HuH-7.5 (cell line): ENCODE results near the gene AKAP6.
"Not testable (repeated sequence)": the region's sequence is repeated elsewhere in the genome, so short reads cannot be mapped to it uniquely, and the experiment has no call there.

Experiments
- DNase-seq: peaks from one replicate; pipeline ENCODE4 v3.0.0; 2011; ENCODE audit warnings: low spot score

Gene AKAP6

DNA sequence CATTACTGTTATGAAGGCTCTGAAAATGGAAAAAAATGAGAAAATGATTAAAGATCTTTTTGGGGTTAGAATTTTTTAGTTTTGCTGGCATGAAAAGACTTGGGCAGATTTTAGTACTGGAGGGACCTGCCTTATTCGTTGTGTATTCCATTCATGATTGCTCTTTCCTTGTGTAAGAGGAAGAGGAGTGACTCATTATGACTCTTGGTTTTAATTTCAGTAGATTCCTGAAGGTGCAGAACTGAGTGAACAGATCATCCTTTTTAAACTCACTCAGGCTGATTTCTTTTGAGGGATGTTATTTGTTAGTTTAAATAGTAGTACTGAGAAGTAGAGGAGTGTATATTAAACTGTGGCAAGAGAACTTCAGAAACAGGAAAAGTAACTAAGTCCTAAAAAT, 41.6 kb downstream of the AKAP6 start:
- no peak for DNase-seq

DNA sequence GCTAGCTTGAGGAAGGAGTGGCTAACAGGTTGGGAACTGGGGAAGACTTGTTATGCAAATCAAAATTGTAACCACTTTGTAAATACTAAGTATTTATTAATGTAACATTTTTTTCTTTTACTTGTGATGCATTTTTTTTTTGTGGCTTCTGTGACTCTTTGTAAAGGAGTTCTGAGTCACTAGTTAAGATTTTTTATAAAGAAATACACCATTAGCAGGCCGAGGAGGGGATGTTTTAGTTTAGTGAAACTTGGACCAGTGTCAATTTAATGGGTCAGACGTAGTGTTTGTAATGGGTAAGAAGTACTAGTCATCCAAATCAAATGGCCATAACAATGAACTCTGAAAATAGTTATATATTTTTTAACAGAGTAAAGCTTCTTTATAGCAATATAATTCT, 43.1 kb downstream of the AKAP6 start:
- DNase-seq = no peak

DNA sequence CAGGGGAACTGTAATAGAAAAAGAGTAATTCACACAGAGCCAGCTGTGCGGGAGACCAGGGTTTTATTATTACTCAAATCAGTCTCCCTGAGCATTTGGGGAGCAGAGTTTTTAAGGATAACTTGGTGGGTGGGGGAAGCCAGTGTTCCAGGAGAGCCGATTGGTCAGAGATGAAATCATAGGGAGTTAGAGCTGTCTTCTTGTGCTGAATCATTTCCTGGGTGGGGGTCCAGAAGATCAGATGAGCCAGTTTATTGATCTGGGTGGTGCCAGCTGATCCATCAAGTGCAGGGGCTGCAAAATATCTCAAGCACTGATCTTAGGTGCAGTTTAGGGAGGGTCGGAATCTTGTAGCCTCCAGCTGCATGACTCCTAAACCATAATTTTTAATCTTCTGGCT, 44.1 kb downstream of the AKAP6 start:
- not testable (repeated sequence) for DNase-seq

DNA sequence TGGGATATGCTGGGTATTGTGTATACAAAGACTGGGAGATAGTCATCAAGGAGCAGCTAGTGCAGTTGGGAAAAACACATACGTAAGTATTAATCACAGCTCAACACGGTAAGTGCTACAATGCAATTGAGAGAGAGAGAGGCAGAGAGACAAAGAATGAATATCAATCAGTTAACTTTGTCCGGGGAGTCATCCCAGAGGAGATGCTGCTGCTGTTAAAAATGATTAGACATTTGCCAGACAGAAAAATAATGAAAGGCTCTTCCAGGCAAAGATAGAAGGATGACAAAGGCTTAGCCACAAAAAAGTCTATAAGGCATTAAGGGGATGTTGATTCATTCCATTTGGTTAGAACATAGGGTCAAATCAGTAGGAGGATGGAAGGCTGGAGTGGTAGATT, 45.1 kb downstream of the AKAP6 start:
- no peak for DNase-seq

DNA sequence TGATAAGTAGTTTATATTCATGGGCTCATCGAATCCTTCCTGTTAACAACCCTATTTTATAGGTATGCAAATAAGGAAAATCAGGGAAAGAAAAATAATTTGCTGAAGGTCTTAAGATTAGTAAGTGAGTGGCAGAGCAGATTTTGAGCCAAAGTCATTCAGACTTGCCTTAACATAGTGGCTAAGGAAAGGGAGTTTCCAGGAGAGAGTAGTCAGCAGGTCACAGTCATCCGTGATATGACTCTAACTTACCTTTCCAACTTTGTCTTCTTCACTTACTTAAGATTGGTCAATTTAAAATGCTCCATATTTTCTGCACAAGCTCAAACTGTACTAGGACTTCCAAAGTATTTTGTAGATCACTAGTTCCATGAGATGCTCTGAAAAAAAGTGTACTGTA, 46.6 kb downstream of the AKAP6 start:
- DNase-seq = no peak

DNA sequence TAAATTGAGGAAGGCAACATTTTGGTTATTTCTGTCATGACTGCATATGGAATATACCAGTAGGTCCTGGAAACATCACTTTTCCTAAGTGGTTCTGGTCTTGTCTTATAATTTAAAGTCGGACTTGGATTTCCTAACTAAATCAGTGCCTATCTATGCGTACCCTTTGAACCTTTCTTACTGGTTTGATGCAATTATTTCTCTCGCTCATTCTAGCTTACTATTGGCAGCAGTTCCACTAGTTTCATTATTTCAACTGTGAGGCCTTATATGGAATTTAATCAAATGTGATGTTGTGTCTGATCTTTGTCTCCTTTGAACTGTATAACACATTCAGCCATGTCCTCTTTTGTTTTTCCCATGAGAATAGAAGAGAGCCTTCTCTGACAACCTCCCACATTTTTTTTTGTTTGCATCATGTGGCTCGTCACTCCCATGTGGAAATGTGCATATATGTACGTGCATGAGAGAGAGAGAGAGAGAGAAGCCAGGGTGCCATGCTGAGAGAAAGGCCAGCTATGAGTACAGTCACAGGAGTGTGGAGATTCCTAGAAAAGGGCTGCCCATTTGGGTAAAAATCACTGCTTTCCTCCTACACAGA, 48.0 kb downstream of the AKAP6 start:
- no peak for DNase-seq

DNA sequence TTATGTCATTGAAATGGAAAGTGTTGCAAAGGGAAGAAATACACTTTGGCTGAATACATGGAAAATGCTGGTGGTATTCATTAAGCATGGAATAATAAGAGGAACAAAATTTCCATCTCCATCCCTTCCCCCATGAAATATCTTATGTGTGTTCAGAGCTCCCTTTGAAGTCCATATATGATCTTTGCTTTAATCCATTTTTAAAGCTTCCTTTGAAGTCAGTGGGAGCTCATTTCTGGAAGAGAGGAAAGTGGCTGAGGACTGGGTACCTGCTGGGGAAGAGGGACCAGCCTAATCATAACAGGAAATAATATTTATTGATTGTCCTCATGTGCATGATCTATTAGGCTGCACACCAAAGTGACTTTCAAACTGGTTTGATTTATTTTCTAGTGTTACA, 49.2 kb downstream of the AKAP6 start:
- no peak for DNase-seq

DNA sequence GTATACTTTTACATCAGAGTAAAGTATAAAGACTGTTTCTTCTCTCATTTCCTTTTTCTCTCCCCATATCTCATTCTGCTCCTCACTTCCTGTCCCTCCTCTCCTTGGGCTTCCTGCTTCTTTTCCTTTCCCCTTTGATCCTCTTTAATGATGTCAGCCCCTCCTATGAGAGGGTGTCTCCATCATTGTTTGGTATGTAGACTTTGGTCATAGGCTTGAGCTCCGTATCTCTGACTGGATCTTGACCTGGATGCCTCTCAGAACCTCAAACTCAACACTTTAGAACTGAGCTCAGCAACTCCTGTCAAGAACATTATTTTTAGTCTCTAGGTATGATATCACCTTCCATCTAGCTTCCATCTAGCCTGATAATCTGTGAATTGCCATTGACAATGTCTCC, 50.3 kb downstream of the AKAP6 start:
- DNase-seq = no peak

DNA sequence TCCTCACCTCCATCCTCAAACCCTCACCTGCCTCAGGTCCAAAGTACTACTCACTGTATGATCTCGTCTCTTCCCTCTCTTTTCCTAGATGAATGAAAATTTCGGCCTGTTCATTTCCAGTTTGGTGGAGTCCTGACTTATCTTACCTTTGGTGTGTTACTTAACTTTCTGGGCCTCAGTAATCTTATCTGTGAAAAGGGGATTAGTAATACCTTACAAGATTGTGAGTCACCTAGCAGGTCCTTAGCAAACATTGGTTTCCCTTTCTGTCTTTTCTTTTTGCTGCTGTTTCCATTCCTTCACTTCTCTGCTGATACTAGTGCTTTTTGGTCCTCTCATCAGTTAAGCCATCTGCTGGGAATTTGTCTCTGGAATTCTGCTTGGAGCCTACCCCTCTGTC, 52.8 kb downstream of the AKAP6 start:
- no peak for DNase-seq

DNA sequence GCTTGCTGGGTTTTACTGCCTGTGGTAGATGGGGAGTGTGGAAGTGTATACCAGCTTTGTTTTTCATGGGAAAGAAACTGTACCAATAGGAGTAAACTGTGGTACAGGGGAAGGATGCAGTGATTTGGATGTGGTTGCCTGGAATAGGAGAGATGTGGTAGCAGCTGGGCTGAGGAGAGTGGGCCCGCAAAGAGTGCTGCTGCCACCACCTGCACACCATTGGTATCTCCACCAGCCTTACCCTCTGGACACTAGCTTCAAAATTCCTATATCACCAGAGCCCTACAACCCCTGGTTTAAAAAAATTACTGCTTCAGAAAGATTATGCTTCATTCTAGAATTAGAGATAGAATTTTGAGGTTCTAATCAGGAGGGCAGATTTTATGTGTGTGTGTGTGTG, 53.6 kb downstream of the AKAP6 start:
- no peak for DNase-seq

DNA sequence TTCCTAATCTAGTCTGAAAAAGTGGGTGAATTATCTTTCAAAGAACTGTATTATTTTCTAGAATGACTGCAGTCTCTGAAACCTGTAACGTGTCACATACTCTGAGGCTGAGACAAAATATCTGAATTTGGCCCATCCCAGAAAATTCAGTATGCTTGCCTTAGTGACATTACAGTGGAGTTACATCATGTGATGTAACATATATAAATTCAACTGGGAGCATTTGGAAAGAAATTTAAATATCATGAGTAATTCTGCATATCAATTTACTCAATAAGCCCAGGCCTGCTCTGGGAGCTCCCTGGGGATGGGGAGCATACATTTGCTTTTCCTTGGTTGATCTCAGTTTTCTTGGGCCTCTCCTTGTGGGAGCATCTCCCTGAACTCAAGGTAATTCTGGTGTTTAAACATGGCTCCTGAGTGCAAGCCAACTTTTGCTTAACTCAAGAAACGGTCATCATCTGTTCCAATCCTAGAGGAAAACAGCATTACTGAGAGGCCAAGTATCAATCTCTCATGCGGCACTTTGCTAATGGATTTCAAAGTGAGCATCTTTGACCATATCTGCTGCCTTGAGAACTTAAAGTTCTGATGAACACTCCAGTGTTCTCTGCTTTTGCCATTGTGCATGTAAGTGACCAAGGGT, 54.4 kb downstream of the AKAP6 start:
- no peak for DNase-seq

DNA sequence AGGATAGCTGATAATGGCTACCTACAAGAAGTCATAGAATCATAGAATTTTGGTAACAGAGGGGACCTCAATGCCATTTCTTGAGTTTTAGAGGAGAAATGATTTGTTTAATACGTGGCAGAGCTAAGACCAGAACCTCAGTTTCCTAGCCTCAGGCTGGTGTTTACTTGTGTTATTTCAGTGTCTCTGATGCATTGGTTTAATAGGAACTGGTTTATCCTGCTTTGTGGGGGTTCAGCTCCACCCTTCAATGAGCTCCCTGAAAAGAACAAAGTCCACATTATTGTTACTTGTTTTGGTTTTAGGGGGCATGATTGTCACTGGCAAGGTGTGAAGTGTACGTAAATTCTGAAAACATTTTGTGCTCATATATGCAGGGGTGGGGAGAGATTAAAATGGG, 55.4 kb downstream of the AKAP6 start:
- DNase-seq = no peak

DNA sequence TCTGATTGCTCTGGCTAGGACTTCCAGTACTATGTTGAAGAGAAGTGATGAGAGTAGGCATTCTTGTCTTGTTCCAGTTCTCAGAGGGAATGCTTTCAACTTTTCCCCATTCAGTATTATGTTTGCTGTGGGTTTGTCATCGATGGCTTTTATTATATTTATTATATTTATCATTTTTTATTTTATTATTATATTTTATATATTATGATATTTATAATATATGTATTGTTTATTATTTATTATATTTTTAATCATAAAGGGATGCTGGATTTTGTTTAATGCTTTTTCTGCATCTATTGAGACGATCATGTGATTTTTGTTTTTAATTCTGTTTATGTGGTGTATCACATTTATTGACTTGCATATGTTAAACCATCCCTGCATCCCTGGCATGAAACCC, 58.2 kb downstream of the AKAP6 start:
- not testable (repeated sequence) for DNase-seq

DNA sequence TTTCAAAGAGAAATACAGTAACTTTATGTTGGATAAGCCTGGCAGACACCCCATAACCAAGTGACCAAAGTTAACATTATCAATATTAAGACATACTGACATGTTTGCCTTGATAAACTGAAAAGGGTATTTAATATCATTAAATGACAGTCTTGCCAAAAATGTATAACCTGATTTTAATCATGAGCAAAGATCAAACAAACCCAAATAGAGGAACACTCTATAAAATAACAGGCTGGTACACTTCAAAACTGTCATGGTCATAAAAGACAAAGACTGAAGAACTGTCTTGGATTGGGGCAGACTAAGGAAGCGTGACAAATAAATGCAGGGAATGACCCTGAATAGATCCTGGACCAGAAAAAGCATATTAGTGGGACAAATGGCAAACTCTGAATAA, 64.0 kb downstream of the AKAP6 start:
- DNase-seq = no peak

DNA sequence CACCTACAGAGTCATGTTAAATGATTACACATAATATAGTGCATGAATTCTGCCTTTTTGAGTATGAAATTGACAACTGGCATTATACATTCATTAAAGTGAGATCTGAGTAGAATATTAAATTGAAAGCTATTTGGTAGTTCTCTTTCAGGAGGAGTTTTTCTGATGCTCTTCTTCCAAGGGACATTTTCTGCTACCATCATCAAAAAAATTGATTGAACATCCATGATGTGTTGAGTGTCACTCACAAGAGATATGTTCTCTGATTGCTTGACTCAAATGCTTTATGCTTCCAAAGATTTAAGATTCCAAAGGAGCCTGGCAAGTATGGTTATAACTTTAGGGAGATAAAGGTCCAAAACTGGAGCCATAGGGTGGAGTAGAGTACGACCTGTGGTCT, 64.9 kb downstream of the AKAP6 start:
- DNase-seq = no peak

DNA sequence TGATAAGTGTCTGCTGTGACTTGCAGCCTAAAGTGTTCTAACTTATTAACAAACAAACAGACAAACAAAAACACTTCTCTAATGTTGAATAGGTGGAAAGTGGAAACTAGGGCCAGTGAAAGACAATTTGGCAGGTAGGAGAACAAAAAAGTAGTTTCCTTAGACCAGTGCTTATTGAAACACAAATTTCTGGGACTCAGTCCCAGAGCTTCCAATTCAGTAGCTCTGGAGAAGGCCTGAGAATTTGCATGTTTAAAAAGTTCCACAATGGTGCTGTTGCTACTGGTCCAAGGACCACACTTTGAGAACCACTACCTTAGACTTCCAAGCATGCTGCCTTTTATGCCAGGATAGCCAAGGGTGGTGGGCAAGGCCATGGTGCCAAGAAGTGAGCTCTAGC, 67.8 kb downstream of the AKAP6 start:
- no peak for DNase-seq

DNA sequence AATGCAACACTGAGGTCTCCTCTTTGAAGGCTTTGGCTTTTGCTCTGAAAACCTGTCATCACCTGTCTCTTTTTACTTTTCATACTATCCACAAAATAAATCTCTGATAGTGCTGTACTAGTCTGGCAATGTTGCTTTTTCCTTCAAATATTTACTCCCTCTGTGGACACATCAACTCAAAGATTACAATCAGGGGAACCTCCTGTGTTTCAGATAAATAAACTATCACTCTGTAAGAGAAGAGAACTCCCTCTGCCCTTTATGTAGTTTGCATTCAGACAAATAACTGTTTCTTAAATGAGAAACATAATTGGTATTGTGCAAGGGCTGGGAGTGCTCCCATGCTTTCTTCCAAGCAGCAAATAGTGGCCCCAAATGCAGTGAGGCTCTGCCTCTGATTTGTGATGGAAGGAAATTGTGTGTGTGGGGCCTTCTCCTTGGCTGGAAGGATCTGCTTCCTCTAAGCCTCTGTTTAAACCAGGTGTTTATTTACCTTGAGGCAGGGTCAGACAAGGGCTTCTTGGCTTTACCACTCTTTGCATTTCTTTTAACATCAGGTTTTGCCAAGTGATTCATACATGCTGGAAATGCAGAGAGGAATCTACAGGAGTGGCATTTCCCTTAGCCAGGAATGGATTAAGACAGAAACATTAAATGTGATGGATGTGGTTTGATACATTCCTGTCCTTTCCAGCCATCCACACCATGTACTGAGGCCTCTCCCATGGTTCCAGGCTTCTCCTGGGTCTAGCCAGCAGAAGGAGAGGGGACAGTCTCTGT, 69.0 kb downstream of the AKAP6 start:
- DNase-seq = no peak

DNA sequence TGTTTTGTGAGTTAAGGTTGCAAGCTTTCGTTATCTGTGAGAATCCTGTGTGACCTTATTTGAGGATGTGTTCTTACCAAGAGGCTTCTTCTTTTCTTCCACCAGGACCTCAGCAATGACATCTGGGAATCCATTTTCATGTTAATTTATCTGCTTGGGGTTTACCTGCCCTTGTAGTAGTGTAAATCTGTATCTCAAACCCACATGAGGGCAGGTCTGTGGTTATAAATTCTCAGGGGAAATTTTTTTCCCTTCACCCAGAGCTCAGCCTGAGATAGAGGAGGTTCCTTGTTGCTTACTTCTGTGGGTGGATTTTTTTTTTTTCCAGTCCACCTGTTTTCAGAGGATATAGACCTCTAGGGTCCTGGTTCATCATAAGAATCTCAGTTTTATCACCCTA, 70.8 kb downstream of the AKAP6 start:
- no peak for DNase-seq

DNA sequence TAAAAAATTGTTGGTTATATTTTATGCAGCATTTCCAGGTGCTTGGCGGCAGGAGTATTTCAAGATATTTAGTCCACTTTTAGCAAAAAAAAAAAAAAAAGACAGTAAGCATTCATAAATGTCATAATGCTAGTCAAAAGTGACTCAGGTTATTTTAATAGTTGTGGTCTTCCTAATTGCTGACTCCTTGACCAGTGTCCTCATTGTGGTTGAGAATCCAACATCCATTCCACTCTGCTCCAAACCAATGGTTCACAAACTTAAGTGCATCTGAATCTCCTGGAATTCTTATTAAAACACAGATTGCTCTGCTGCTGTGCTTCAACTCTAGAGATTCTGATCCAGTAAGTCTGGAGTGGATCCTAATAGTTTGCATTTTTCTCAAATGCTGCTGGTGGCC, 71.4 kb downstream of the AKAP6 start:
- DNase-seq = no peak

DNA sequence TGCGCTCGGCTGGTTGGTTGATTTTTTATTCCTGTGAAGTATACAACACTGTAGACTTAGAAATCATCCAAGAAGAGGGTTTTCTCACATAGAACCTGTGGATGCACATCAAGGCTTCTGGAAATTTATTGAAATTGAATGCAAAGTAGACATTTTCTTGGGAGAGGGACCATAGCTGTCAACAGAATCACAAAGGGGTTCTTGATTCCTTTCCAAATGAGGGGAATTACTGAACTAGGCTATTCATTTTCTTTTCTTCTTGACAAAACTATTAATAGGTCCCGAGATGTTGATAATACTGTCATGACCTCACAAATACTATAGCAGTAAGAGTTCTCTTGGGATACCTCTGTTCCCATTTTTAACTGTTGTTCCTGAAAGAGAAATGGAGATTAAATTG, 73.9 kb downstream of the AKAP6 start:
- DNase-seq = no peak

DNA sequence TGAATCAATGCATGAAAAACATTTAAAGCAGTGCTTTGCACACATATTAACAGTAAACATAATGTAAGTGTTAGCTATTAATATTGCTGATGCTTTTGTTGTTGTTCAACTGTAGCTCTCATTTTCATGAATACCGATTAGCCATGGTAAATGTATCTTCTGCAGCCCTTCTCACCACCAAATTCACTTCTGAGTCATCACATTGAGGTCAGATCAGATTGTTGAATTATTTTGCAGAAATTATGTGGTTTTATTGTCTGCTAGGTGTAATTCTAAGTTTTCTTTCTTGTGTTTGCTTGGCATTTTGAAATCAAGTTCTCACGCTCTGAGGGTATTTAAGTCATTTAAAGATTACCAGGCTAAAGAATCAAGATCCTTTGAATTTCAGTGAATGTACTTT, 74.6 kb downstream of the AKAP6 start:
- no peak for DNase-seq

DNA sequence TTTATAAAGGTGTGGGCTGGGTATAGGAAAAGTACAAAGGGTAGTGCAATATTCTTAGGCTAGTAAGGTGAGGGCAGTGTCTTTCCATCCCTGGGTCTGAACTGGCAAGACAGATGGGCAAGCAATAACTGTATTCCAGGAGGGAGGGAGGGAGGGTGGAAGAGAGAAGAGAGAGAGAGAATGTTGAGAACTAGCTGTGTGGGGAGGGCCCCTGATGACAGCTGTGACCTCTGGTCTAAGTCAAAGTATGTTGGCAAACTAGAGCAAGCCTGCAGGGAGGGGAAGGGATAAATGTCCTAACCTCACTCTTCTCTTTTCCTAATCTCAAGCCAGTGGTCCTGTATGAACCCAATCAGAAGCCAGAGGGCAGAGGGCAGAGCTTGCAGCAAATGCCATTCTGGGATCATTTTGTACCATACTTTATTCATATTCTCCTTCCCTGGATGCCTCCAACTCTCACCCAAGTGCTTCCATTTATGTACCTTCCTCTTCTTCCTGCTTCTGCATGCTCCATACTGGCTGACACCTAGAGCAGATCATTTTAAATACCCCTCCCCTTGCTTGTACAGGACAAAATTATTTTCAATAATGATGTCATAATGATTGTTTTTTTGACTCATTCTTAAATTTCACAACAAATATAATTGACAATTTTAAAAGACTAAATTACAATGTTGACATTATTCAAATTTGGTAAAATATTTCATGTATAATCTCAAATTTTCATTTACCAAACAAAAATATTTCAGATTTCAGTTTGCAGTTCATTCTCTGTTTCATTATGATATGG, 75.9 kb downstream of the AKAP6 start:
- DNase-seq = no peak

DNA sequence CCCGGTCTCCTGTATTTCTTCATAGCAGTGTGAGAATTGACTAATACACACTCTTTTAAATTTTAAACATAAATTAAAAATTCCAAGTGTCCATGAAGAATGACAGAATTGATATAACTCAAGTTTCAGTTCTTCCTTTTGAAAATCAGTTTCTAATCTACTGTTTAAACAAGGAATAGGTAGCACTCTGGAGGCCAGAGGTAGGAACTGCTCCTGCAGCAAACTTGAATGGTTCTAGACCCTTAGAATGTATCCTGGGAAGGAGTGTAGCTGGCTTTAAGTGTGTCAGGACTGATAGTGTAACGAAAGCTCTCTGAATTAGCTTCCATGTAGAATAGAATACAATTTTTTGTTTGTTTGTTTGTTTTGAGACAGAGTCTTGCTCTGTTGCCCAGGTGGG, 76.8 kb downstream of the AKAP6 start:
- DNase-seq = no peak
